GM18498 (cell line): ENCODE results near the gene LEMD1.
"Not testable (repeated sequence)": the region's sequence is repeated elsewhere in the genome, so short reads cannot be mapped to it uniquely, and the experiment has no call there.

Experiments used
- ATAC-seq: cut with Tn5 transposase; IDR thresholded peaks from one replicate; pipeline ENCODE4 v1.9.1; 2021; ENCODE audit warnings: mild to moderate bottlenecking, moderate library complexity; ENCODE audit not compliant: unreplicated experiment

LEMD1 gene

DNA sequence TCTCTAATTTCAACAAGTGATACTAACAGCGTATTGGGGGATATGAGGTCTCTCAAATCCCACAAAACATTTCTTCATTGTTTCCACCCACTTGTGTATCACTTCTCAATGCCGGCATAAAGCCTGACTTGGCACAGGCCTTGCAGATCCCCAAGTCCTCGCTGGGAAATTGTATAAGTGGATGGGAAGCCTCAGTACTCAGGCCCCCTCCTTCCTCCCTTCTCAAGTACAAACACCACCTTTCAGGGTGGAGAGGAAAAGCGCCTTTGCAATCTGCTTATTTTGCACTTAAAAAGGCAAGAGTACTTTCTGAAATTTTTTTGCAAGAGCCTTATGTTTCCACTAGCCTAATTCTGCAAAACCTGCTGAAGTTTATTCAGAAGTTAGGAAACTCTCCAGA, 39.3 kb downstream of the LEMD1 start:
- ATAC-seq: no peak

DNA sequence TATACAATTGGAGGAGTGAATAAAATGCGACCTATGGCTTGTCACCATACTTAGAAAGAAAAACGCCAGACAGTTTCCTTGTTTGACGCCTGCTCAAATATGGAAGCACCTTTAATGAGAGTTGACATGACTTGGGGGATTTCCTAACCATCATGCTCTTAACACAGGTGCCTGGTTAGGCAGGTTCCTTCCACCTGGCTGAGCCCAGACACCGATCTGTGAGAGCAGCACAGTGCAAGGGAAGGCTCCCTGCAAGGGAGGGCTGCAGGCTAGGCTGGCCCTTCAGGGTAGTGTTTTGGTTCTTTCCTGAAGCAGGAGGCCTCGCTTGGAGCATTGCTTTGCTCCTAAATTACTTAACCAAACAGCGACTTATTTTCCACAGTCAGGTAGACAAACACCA, 40.6 kb downstream of the LEMD1 start:
- ATAC-seq: no peak

DNA sequence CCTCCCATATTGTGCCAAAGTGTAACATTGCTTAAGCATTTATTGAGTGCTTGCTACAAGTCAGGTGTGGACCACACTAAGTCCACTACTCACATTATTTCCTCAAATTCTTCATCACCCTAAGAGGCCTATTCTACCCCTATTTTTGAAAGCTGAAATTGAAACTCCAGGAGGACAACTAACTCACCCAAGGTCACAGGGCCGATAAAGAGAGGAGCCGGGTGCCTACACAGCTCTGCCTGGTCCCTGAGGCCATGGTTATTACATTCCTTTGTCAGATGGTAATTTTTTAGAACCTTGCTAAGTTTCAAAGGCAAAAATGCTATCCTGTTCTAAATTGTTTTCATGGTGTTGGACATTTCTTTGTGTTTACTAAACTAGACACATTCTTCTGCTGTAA, 41.0 kb downstream of the LEMD1 start:
- no peak for ATAC-seq

GRCh38 chr1:205379056-205379455, 42.8 kb downstream of the LEMD1 start:
- ATAC-seq: no peak

DNA sequence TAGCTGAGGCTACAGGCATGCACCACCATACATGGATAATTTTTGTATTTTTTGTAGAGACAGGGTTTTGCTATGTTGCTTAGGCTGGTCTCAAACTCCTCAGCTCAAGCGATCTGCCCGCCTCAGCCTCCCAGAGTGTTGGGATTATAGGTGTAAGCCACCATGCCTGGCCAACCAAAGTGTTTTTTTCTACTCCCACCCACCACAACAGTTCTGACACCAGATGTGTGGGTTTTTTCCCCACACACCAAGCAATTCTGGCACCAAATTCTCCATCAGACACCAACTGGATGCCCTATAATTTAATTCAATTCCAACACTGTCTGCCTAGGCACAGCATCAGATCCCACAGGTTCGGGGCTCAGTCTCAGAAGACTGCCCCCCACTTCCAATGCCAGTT, 44.5 kb downstream of the LEMD1 start:
- ATAC-seq: no peak

GRCh38 chr1:205376739-205377138, 45.1 kb downstream of the LEMD1 start:
- ATAC-seq: no peak

DNA sequence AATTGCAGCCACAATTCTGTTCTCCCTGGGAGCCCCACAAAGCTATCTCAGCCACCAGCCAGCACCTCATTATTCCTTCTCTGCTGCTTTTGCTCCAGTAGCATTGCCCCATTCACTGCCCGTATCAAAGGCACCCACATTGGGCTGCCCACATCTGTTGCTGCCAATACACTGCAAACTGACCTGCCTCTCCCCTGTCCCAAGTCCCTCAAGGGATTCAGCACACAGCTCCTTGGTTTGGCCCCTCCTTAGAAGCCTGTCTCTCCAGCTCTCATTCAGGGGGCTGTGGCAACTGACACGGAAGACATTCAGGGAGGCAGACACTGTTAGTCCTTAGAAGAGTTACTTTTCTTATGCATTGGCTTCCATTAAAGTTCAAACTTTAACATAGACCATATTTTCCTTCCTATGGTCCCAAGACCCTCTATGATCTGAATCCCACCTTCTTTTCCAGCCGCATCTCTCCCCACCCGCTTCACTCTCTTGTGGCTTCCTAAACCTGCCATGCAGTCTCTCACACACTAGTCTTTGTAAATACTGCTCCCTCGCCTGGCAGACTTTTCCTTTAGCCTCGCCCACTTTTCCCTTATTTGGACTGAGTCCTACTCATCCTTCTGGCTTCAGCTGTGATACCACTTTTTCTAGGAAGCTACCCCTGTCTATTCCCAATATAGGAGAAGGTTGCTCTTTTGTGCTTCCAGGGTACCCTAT, 45.9 kb downstream of the LEMD1 start:
- ATAC-seq: no peak

DNA sequence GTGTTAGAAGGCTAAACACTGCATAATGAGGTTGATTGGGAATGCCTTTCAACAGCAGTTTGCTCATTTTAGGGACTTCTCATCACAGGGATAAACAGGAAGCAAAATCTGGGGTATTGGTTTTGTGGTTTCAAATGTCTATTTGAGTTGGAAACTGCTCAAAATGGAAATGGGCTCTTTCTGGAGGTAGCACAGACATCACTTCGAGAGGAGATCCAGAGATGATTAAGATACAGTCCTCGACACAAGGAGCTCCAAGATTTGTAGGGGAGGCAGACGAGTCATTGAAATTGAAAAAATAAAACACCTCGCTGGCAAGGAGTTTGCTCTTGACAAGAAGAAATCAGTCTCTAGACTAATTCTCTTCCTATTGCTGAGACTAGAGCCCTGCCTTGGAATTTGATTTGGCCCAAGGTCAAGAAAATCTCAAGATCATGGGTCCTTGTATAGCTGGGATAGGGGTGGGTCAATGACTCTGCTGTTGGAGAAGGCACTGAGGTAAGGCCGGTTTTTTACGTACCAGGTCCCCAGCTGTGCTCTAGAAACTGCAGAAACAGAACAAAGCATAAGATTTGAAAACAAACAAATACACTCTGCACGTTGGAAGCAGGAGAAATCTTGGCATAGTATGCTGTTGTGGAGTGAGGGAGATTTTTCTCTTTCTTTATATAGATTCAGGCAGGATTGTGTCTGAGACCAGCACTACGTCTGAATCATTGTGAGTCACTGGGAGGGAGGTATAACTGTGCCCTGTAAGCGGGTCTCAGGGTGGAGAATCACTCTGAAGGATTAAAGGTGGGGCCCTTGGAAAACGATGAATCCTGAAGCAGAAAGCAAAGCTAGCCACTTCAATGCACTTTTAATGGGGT, 47.4 kb downstream of the LEMD1 start:
- ATAC-seq: no peak

- no peak for ATAC-seq
Measured at GRCh38 chr1:205373798-205374175, 48.1 kb downstream of the LEMD1 start.

DNA sequence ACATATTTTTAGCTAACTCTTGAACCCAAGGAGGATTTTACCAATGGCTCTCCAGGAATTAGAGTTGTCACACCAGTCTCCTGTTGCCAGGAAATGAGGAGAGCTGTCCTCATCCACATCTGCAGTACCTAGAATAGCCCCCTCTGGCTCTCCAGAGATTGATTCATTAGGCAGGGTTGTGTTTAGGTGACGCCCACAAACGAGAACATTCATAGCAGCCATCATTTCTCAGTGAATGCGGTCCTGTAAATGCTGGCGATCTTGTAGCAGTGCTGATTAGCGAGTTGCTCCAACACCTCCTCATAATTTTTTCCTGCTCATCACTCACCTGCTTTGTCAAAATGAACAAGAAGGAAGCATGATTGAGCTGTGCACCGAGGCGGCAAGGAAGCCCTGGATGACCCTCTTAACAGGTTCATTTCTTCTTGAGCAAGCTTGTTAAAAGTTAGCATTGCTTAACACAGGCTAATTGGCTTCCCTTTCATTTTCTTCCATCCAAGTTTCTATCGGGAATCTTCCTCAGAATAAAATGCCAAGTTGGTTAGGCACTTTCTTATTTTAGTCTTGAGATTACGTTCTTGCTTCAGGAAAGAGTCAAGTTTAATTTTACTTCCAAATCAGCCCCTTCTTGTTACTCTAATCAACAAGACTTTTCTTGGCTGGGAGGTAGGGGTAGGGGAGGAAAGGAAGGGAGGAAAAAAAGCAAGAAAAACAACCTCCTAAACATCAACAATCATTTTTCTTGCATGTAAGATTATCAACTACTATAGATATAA, 48.6 kb downstream of the LEMD1 start:
- ATAC-seq: no peak

DNA sequence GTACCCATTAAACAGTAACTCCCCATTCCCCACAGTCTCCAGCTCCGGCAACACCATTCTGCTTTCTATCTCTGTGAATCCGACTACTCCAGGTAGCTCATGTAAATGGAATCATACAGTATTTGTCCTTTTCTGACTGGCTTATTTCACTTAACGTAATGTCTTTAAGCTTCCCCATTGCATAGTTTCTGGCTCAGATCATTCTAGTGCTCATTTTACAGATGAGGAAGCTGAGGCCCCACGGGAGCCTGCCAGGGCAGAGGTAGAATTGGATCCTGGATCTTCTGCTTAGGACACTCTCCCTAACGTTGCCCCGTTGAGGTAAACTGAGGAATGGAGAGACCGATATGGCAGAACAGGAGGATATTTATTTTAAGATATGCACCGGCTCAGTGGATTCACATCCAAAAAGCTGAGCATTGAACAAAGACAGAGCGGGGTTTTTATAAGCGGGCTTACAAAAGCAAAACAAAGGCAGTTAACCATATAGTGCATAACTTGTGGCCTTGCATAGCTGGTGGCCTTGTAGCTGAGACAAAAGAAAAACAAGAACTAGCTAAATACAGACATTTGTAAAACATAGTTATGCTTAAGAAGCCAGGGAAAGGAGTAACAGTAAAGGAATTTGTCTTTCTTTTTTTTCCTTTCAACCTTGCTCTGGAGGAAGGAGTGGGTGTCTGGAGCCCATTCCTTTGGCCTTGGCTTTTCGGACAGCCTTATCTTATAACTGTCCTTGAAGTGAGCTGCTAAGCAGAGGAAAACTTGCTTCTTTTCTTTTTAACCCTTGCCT, 49.8 kb downstream of the LEMD1 start:
- ATAC-seq: no peak

DNA sequence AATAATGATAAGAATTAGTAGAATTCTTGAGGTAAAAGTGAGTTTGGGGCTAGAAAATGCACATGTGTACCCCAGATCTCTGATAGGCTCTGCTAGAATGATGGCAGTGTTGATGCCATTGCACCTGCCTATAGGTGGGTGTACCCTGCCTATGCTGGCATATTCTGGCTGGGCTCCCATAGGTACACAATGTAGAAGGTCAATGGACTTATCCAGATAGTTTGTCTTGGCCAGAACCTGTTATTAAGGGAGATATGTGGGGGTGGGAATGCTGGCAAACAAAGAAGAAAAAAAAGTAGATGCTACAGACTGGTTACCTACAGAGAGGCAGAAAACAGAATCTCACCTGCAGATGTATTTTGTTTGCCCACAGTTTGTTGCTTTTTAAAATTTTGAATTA, 51.1 kb downstream of the LEMD1 start:
- ATAC-seq: no peak

GRCh38 chr1:205369701-205370123, 52.1 kb downstream of the LEMD1 start:
- ATAC-seq: no peak

DNA sequence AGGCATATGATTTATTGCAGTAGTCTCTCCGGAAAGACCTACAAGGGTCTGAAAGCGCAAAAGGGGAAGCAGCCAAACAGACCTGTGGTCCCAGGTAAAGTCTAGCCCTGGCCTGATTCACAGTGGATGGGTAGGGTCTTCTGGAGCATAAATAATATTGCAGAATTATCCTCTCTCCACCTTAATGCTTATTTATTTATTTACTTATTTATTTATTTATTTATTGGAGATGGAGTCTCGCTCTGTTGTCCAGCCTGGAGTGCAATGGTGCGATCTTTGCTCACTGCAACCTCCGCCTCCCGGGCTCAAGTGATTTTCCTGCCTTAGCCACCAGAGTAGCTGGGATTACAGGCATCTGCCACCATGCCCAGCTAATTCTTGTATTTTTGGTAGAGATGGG, 53.4 kb downstream of the LEMD1 start:
- ATAC-seq: no peak

DNA sequence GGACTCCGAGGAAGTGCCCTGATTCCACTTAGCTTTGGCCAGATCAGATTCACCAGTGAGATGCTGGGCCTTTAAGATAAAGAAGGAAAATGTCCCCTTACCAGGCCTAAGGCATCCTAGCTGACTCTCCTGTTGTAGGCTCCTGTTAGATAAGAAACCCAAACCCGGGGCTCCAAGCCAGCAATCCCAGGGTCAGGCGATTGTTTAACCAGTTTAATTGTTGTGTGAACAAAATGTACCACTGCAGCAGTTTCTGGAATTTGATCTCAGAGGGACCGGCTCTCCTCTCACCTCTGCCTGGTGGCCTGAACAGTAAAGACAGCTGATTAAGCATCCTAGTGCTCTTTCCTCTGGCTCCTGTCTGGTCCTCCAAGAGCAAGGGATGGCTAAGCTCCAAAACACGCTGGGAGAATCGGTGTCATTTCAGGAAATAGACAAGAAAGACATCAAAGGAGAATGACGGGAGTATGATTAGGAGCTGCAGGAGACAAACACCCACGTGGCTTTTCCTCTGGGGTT, 55.9 kb downstream of the LEMD1 start:
- no peak for ATAC-seq

DNA sequence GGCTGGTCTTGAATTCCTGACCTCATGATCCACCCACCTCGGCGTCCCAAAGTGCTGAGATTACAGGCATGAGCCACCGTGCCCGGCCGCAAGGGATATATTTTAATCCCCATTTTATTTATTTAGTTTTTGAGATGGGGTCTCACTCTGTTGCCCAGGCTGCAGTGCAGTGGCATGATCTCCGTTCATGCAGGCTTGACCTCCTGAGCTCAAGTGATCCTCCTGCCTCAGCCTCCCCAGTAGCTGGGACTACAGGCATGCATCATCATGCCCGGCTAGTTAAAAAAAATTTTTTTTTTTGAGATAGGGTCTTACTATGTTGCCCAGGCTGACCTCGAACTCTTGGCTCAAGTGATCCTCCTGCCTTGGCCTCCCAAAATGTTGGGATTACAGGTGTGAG, 56.8 kb downstream of the LEMD1 start:
- not testable (repeated sequence) for ATAC-seq

- ATAC-seq: no peak
Measured at GRCh38 chr1:205360891-205361290, 61.0 kb downstream of the LEMD1 start.

GRCh38 chr1:205359771-205360565, 61.9 kb downstream of the LEMD1 start:
- ATAC-seq: no peak

- no peak for ATAC-seq
Measured at GRCh38 chr1:205358579-205358978, 63.3 kb downstream of the LEMD1 start.

DNA sequence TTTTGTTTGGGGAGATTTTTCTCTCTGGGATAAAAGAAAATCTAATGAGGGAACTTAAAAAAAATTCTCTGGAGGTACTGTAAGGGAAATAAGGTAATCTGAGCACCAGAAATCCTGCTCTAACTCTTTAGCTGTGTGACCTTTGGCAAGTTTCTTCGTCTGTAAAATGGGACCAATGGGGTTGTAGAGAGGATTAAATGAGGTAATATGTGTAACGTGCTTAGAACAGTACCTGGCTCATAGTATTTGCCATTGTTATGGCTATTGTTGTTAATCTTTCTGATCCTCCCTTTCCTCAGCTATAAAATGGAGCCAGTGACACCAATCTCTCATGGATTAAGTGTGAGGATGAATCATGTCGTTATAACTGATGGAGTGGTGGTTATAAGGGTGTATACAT, 64.3 kb downstream of the LEMD1 start:
- no peak for ATAC-seq
